Measurements from ENCODE around the gene ROR2.

ROR2 gene

GRCh38 chr9:91768977-91769916 lies 180.8 kb downstream of the ROR2 start:
- Histone ChIP-seq H3F3A (ENCODE audit: insufficient read depth) (no peaks in the 10 kb centered on the region), H3K9me3 (ENCODE audit: insufficient read depth, low read length) (0 out of 2 replicates have a peak, but pooled peaks cover 6% of the 10 kb centered on the region), H3K79me2 (ENCODE audit: insufficient read depth, low read length) (no peaks in the 10 kb centered on the region), H3K9me2 (replicated peaks; ENCODE audit: insufficient read depth, low read length) (no peaks in the 10 kb centered on the region), H3K9ac (ENCODE audit: low read length) (no peak overlapping the region), H2AFZ (ENCODE audit: low read depth, low read length, severe bottlenecking) (no peak overlapping the region), H3K27ac (ENCODE audit: low read depth, low read length) (no peak overlapping the region), H4K20me1 (ENCODE audit: low read depth, low read length) (no peaks in the 10 kb centered on the region), H3K4me2 (ENCODE audit: low read depth, low read length, poor library complexity, severe bottlenecking) (no peak overlapping the region), H3K36me3 (ENCODE audit: low read length) (no peaks in the 10 kb centered on the region), H3K27me3 (ENCODE audit: low read length) (no peaks in the 10 kb centered on the region), H3K4me3 (ENCODE audit: insufficient read depth, low read length, poor library complexity, severe bottlenecking) (no peak overlapping the region)
- TF ChIP-seq EZH2phosphoT487 (conservative IDR thresholded peaks at IDR 0.05; ENCODE audit: low read length), result no peak
- TF ChIP-seq, protein P1, sequence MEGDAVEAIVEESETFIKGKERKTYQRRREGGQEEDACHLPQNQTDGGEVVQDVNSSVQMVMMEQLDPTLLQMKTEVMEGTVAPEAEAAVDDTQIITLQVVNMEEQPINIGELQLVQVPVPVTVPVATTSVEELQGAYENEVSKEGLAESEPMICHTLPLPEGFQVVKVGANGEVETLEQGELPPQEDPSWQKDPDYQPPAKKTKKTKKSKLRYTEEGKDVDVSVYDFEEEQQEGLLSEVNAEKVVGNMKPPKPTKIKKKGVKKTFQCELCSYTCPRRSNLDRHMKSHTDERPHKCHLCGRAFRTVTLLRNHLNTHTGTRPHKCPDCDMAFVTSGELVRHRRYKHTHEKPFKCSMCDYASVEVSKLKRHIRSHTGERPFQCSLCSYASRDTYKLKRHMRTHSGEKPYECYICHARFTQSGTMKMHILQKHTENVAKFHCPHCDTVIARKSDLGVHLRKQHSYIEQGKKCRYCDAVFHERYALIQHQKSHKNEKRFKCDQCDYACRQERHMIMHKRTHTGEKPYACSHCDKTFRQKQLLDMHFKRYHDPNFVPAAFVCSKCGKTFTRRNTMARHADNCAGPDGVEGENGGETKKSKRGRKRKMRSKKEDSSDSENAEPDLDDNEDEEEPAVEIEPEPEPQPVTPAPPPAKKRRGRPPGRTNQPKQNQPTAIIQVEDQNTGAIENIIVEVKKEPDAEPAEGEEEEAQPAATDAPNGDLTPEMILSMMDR (IDR thresholded peaks at IDR 0.05; ENCODE audit: insufficient read depth, low read length, poor library complexity, severe bottlenecking), result no peak

DNA sequence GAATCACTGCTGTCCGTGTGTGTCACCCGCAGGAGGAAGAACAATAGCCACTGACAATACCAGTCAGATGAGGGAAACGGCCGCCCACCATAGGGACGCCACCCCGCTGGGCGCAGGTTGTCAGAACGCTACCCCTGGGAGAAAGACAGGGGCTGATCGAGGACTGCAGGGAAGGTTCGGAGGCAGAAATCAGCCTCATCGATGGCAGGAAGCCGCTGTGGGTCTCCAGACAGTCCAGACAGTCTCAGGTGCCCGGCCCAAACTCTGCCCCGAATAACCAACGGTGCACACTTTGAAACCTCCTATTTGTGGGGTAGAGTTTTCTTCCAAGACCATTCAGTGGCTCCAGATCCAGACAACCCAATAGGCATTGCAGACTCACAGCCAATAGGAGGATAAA lies 181.5 kb downstream of the ROR2 start:
- Histone ChIP-seq H3K79me2 (ENCODE audit: insufficient read depth, low read length) (no peaks in the 10 kb centered on the region), H3K36me3 (ENCODE audit: low read length) (no peaks in the 10 kb centered on the region), H3K9ac (ENCODE audit: low read length) (no peak overlapping the region), H4K20me1 (ENCODE audit: low read depth, low read length) (no peaks in the 10 kb centered on the region), H3K27ac (ENCODE audit: low read depth, low read length) (no peak overlapping the region), H3K27me3 (ENCODE audit: low read length) (no peaks in the 10 kb centered on the region), H2AFZ (ENCODE audit: low read depth, low read length, severe bottlenecking) (no peak overlapping the region), H3K4me3 (ENCODE audit: insufficient read depth, low read length, poor library complexity, severe bottlenecking) (no peak overlapping the region), H3F3A (ENCODE audit: insufficient read depth) (no peaks in the 10 kb centered on the region), H3K9me2 (replicated peaks; ENCODE audit: insufficient read depth, low read length) (no peaks in the 10 kb centered on the region), H3K4me2 (ENCODE audit: low read depth, low read length, poor library complexity, severe bottlenecking) (no peak overlapping the region), H3K9me3 (ENCODE audit: insufficient read depth, low read length) (0 out of 2 replicates have a peak, but pooled peaks cover 9% of the 10 kb centered on the region)
- TF ChIP-seq, protein P1 (IDR thresholded peaks at IDR 0.05; ENCODE audit: insufficient read depth, low read length, poor library complexity, severe bottlenecking), result no peak
- TF ChIP-seq EZH2phosphoT487 (conservative IDR thresholded peaks at IDR 0.05; ENCODE audit: low read length), result no peak

GRCh38 chr9:91766315-91767069 lies 183.5 kb downstream of the ROR2 start:
- no peak overlapping the region for H3K27ac ChIP-seq (ENCODE audit: low read depth, low read length)
- no peak overlapping the region for H3K4me3 ChIP-seq (ENCODE audit: insufficient read depth, low read length, poor library complexity, severe bottlenecking)
- TF ChIP-seq, protein P1 (IDR thresholded peaks at IDR 0.05; ENCODE audit: insufficient read depth, low read length, poor library complexity, severe bottlenecking), result no peak
- no peak for TF ChIP-seq EZH2phosphoT487 (conservative IDR thresholded peaks at IDR 0.05; ENCODE audit: low read length)
- H4K20me1 ChIP-seq (ENCODE audit: low read depth, low read length), result no peaks in the 10 kb centered on the region
- H3K4me2 ChIP-seq (ENCODE audit: low read depth, low read length, poor library complexity, severe bottlenecking), result no peak overlapping the region
- no peaks in the 10 kb centered on the region for H3F3A ChIP-seq (ENCODE audit: insufficient read depth)
- H3K27me3 ChIP-seq (ENCODE audit: low read length), result no peaks in the 10 kb centered on the region
- H2AFZ ChIP-seq (ENCODE audit: low read depth, low read length, severe bottlenecking), result no peak overlapping the region
- H3K36me3 ChIP-seq (ENCODE audit: low read length), result no peaks in the 10 kb centered on the region
- H3K9me2 ChIP-seq (replicated peaks; ENCODE audit: insufficient read depth, low read length), result no peaks in the 10 kb centered on the region
- no peak overlapping the region for H3K9ac ChIP-seq (ENCODE audit: low read length)
- H3K79me2 ChIP-seq (ENCODE audit: insufficient read depth, low read length), result no peaks in the 10 kb centered on the region
- H3K9me3 ChIP-seq (ENCODE audit: insufficient read depth, low read length), result 0 out of 2 replicates have a peak, but pooled peaks cover 12% of the 10 kb centered on the region
